ENCODE measurements around the gene SMIM17. TPM values are rescaled to one million over a fixed set of nuclear protein-coding genes. Genes with fewer than 3 reads are reported as not detected.

Gene SMIM17
- total RNA-seq (2022; extraction: Qiagen RNA extraction; ENCODE audit: low read depth): not detected in 5 replicates

GRCh38 chr19:56642711-56643459, at the start of gene SMIM17:
SMIM17 (plus strand) TSS chr19:56643159; CDS start chr19:56645668, 2,509 bp downstream.

GRCh38 chr19:56594783-56595547, 48.0 kb upstream of the SMIM17 start, which contains the start of gene ZNF71:
ZNF71 (plus strand) TSS chr19:56595302; CDS start chr19:56601559, 6,257 bp downstream.

GRCh38 chr19:56671613-56671994, 28.6 kb downstream of the SMIM17 start, which contains the start of gene ZNF835:
ZNF835 (minus strand) TSS chr19:56671757; CDS start chr19:56665198, 6,559 bp downstream.

Other genes with a start within 250 kb of the SMIM17 start
- 0.95 to 1.3 TPM (median 1.1 TPM) in 5 replicates for gene ZNF582, start 249.6 kb upstream of the SMIM17 start, total RNA-seq (2022; extraction: Qiagen RNA extraction; ENCODE audit: low read depth)
- 2.0 to 2.7 TPM (median 2.3 TPM) in 5 replicates for gene ZNF583, start 238.8 kb upstream of the SMIM17 start, total RNA-seq (2022; extraction: Qiagen RNA extraction; ENCODE audit: low read depth)
- not detected in 5 replicates for gene ZNF667, start 165.8 kb upstream of the SMIM17 start, total RNA-seq (2022; extraction: Qiagen RNA extraction; ENCODE audit: low read depth)
- 0.02 to 0.28 TPM (median 0.07 TPM) in 3 of 5 replicates, not detected in the others for gene ZNF471, start 135.3 kb upstream of the SMIM17 start, total RNA-seq (2022; extraction: Qiagen RNA extraction; ENCODE audit: low read depth)
- 2.6 to 3.7 TPM (median 3.3 TPM) in 5 replicates for gene ZFP28, start 104.2 kb upstream of the SMIM17 start, total RNA-seq (2022; extraction: Qiagen RNA extraction; ENCODE audit: low read depth)
- 0.73 to 1.6 TPM (median 1.3 TPM) in 5 replicates for gene ZNF470, start 75.7 kb upstream of the SMIM17 start, total RNA-seq (2022; extraction: Qiagen RNA extraction; ENCODE audit: low read depth)
- 8.5 to 12.1 TPM (median 10.3 TPM) in 5 replicates for gene ZNF71, start 47.9 kb upstream of the SMIM17 start, total RNA-seq (2022; extraction: Qiagen RNA extraction; ENCODE audit: low read depth)
- not detected in 5 replicates for gene ZNF835, start 28.6 kb downstream of the SMIM17 start, total RNA-seq (2022; extraction: Qiagen RNA extraction; ENCODE audit: low read depth)
- not detected in 5 replicates for gene PEG3, start 197.6 kb downstream of the SMIM17 start, total RNA-seq (2022; extraction: Qiagen RNA extraction; ENCODE audit: low read depth)
- not detected in 5 replicates for gene ZIM2, start 197.6 kb downstream of the SMIM17 start, total RNA-seq (2022; extraction: Qiagen RNA extraction; ENCODE audit: low read depth)

All from A549 treated with RU486 at 1 μM for 4 hours (cell line).